DOHH2 (cell line): ENCODE data around the gene FAM168B.

Experiments used
- H3F3A ChIP-seq: fragments of 200-600 bp; sonication (generic), shearing (Covaris generic); 2 replicates; pipeline ENCODE4 v1.6.0; 2016; ENCODE audit warnings: antibody characterized with exemption, mild to moderate bottlenecking; ENCODE audit not compliant: control insufficient read depth, insufficient read depth
- H3K27ac ChIP-seq: fragments of 200-600 bp; sonication (generic); 2 replicates; pipeline ENCODE4 v1.5.1; 2014; ENCODE audit warnings: low read depth, mild to moderate bottlenecking, low read length, moderate library complexity
- H3K27me3 ChIP-seq: fragments of 200-600 bp; sonication (generic); 2 replicates; pipeline ENCODE4 v1.6.1; 2014; ENCODE audit warnings: mild to moderate bottlenecking, low read length, mixed read lengths; ENCODE audit not compliant: control insufficient read depth
- H3K36me3 ChIP-seq: fragments of 200-600 bp; sonication (generic); 2 replicates; pipeline ENCODE4 v1.6.1; 2014; ENCODE audit warnings: mild to moderate bottlenecking, low read length, moderate library complexity, mixed read lengths; ENCODE audit not compliant: control insufficient read depth
- H3K4me1 ChIP-seq: fragments of 200-600 bp; sonication (generic); 2 replicates; pipeline ENCODE4 v1.6.1; 2014; ENCODE audit warnings: mild to moderate bottlenecking, low read length, mixed read lengths; ENCODE audit not compliant: control insufficient read depth
- H3K4me2 ChIP-seq: fragments of 200-600 bp; sonication (generic); 2 replicates; pipeline ENCODE4 v1.6.0; 2014; ENCODE audit warnings: mild to moderate bottlenecking, low read length, moderate library complexity
- H3K4me3 ChIP-seq: fragments of 200-600 bp; sonication (generic); 2 replicates; pipeline ENCODE4 v1.5.1; 2014; ENCODE audit warnings: mild to moderate bottlenecking, low read length, mixed read lengths
- H3K79me2 ChIP-seq: fragments of 200-600 bp; sonication (generic); 2 replicates; pipeline ENCODE4 v1.6.1; 2014; ENCODE audit warnings: mild to moderate bottlenecking, low read length, mixed read lengths; ENCODE audit not compliant: control insufficient read depth
- H3K9me2 ChIP-seq: fragments of 200-600 bp; sonication (generic); replicated peaks from 2 replicates; pipeline ENCODE4 v1.6.1; 2014; ENCODE audit warnings: mild to moderate bottlenecking, low read length, mixed read lengths; ENCODE audit not compliant: control insufficient read depth
- H3K9me3 ChIP-seq: fragments of 200-600 bp; sonication (generic); 2 replicates; pipeline ENCODE4 v1.6.1; 2014; ENCODE audit warnings: antibody characterized with exemption, low read length, mixed read lengths; ENCODE audit not compliant: control insufficient read depth, insufficient read depth
- H4K20me1 ChIP-seq: fragments of 200-600 bp; sonication (generic); 2 replicates; pipeline ENCODE4 v1.6.0; 2014; ENCODE audit warnings: low read depth, mild to moderate bottlenecking, antibody characterized with exemption, low read length, moderate library complexity; ENCODE audit not compliant: control insufficient read depth, insufficient read depth
- EZH2phosphoT487 ChIP-seq: fragments of 200-600 bp; sonication (generic); IDR thresholded peaks from 2 replicates; pipeline ENCODE4 v1.6.1; 2017; ENCODE audit warnings: borderline replicate concordance, mild to moderate bottlenecking, antibody characterized with exemption, low read length, moderate library complexity, mixed read lengths
- TF ChIP-seq, protein P1 (sequence below): fragments of 200-600 bp; sonication (generic); IDR thresholded peaks from one replicate; pipeline ENCODE4 v1.5.1; 2014; ENCODE audit warnings: antibody characterized with exemption, mild to moderate bottlenecking, low read depth, low read length; ENCODE audit not compliant: poor library complexity, severe bottlenecking

FAM168B gene

GRCh38 chr2:131037398-131038257, 55.6 kb downstream of the FAM168B start:
- no peaks in the 10 kb centered on the region for H3K9me3 ChIP-seq
- H3K79me2 ChIP-seq, result no peaks in the 10 kb centered on the region
- no peak overlapping the region for H3K27ac ChIP-seq
- TF ChIP-seq EZH2phosphoT487, result no peak
- TF ChIP-seq, protein P1, sequence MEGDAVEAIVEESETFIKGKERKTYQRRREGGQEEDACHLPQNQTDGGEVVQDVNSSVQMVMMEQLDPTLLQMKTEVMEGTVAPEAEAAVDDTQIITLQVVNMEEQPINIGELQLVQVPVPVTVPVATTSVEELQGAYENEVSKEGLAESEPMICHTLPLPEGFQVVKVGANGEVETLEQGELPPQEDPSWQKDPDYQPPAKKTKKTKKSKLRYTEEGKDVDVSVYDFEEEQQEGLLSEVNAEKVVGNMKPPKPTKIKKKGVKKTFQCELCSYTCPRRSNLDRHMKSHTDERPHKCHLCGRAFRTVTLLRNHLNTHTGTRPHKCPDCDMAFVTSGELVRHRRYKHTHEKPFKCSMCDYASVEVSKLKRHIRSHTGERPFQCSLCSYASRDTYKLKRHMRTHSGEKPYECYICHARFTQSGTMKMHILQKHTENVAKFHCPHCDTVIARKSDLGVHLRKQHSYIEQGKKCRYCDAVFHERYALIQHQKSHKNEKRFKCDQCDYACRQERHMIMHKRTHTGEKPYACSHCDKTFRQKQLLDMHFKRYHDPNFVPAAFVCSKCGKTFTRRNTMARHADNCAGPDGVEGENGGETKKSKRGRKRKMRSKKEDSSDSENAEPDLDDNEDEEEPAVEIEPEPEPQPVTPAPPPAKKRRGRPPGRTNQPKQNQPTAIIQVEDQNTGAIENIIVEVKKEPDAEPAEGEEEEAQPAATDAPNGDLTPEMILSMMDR, result no peak
- H3K4me2 ChIP-seq, result no peak overlapping the region
- H3K36me3 ChIP-seq, result no peaks in the 10 kb centered on the region
- H3K9me2 ChIP-seq, result no peaks in the 10 kb centered on the region
- no peaks in the 10 kb centered on the region for H3K27me3 ChIP-seq
- H3K4me1 ChIP-seq, result no peaks in the 10 kb centered on the region
- no peaks in the 10 kb centered on the region for H3F3A ChIP-seq
- no peak overlapping the region for H3K4me3 ChIP-seq
- no peaks in the 10 kb centered on the region for H4K20me1 ChIP-seq

DNA sequence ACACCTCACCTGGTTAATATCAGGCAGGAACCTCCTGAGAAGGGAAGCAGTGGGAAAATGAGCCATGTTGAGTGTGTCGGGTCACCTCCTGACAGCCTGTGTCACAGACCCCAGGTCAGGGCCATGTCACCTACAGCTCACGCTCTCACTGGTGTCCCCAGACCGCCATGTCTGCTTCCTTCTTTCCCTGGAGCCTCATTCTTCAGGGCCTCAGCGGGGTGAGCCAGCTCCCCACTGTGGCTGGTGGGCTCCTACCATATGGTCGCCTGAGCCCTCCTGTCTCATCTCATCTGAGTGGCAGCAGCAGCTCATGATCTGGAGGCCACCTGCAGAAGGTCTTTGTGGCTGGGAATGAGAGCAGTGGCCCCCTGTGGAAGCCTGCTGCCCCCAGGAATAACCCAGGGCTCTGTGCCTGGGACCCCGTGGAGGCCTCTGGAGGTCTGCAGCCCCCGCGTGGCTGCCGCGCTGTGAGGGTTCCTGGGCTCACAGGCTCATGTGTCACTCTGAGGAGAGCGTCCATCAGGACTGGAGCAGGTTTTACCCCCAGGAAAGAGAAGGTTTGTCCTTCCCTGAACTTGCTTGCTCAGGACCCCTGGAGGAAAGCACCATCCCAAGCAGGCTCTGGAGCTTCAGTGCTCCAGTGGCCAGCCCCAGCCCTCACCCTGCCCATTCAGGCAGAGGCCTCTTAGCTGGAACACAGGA, 56.4 kb downstream of the FAM168B start:
- Histone ChIP-seq H3K27me3 (no peaks in the 10 kb centered on the region), H3K9me2 (no peaks in the 10 kb centered on the region), H3K36me3 (no peaks in the 10 kb centered on the region), H3K27ac (no peak overlapping the region), H3K9me3 (no peaks in the 10 kb centered on the region), H3K4me2 (no peak overlapping the region), H3K4me3 (no peak overlapping the region), H3K4me1 (no peaks in the 10 kb centered on the region), H3F3A (no peaks in the 10 kb centered on the region), H4K20me1 (no peaks in the 10 kb centered on the region), H3K79me2 (no peaks in the 10 kb centered on the region)
- no peak for TF ChIP-seq EZH2phosphoT487
- TF ChIP-seq, protein P1, result no peak

DNA sequence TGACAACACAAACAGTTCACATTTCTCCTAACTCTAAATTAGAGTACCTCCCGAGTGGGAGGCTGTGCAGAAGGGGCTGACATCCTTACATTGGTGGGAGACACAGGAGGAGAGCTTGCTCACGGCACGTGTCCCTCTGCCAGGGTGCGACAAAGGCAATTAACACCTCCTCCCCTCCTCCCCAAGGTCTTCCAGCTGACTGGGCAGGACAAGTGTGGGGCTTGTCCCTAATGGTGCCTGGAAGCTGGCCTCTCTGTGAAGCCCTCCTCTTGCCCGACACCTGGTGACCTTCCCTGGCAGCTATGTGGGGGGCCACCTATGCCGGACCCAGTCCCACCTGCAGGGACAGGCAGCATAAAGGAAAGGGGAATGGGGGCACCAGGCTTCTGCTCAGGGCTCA, 57.0 kb downstream of the FAM168B start:
- TF ChIP-seq, protein P1, result no peak
- TF ChIP-seq EZH2phosphoT487, result no peak
- Histone ChIP-seq H3K36me3 (no peaks in the 10 kb centered on the region), H3K79me2 (no peaks in the 10 kb centered on the region), H3K4me3 (no peak overlapping the region), H3K9me3 (no peaks in the 10 kb centered on the region), H3K27ac (no peak overlapping the region), H3F3A (no peaks in the 10 kb centered on the region), H3K27me3 (no peaks in the 10 kb centered on the region), H3K4me2 (no peak overlapping the region), H4K20me1 (no peaks in the 10 kb centered on the region), H3K4me1 (no peaks in the 10 kb centered on the region), H3K9me2 (no peaks in the 10 kb centered on the region)
